Astrocyte (in vitro differentiated cells and primary cell): ENCODE measurements around the gene TMPRSS3. TPM values are rescaled to one million over a fixed set of nuclear protein-coding genes. Genes with fewer than 3 reads are reported as not detected.

Source experiments
- DNase-seq: peaks from one replicate; pipeline ENCODE4 v3.0.0-alpha.2; 2010; ENCODE audit warnings: low read depth
- FAIRE-seq: peaks from 2 replicates; lab custom pipeline; 2011; peaks lifted over from hg19 to GRCh38; lab: Jason Lieb, UNC
- H2AFZ ChIP-seq: 2 replicates; pipeline ENCODE4 v1.6.0; 2012; ENCODE audit warnings: low read depth, low read length, inconsistent platforms
- H3K27ac ChIP-seq: 2 replicates; pipeline ENCODE4 v1.5.1; 2011; ENCODE audit warnings: low read depth, low read length, inconsistent platforms
- H3K27me3 ChIP-seq: 2 replicates; pipeline ENCODE4 v1.6.0; 2011; ENCODE audit warnings: low read length, inconsistent platforms; ENCODE audit not compliant: insufficient read depth
- H3K36me3 ChIP-seq: 2 replicates; pipeline ENCODE4 v1.5.1; 2011; ENCODE audit warnings: low read length, inconsistent platforms; ENCODE audit not compliant: insufficient read depth
- H3K4me1 ChIP-seq: 2 replicates; pipeline ENCODE4 v1.5.1; 2011; ENCODE audit warnings: low read length, inconsistent platforms; ENCODE audit not compliant: insufficient read depth
- H3K4me2 ChIP-seq: 2 replicates; pipeline ENCODE4 v1.6.0; 2012; ENCODE audit warnings: low read length, inconsistent platforms
- H3K4me3 ChIP-seq: 2 replicates; pipeline ENCODE4 v1.5.1; 2011; ENCODE audit warnings: low read depth, mild to moderate bottlenecking, low read length, inconsistent platforms; ENCODE audit not compliant: insufficient read depth
- H3K79me2 ChIP-seq: 2 replicates; pipeline ENCODE4 v1.6.0; 2012; ENCODE audit warnings: mild to moderate bottlenecking, low read length, inconsistent platforms; ENCODE audit not compliant: insufficient read depth
- H3K9ac ChIP-seq: 2 replicates; pipeline ENCODE4 v1.6.0; 2012; ENCODE audit warnings: mild to moderate bottlenecking, low read length, inconsistent platforms
- H3K9me3 ChIP-seq: 2 replicates; pipeline ENCODE4 v1.5.1; 2012; ENCODE audit warnings: low read depth, mild to moderate bottlenecking, low read length, inconsistent platforms; ENCODE audit not compliant: insufficient read depth
- H4K20me1 ChIP-seq: 2 replicates; pipeline ENCODE4 v1.6.0; 2012; ENCODE audit warnings: low read length, inconsistent platforms; ENCODE audit not compliant: insufficient read depth
- H3K27ac Mint-ChIP-seq: one replicate; pipeline ENCODE4 v1.8.0; 2021; ENCODE audit warnings: mild to moderate bottlenecking, mixed read lengths; ENCODE audit not compliant: unreplicated experiment
- H3K27me3 Mint-ChIP-seq: one replicate; pipeline ENCODE4 v1.8.0; 2021; ENCODE audit warnings: low read depth, mixed read lengths; ENCODE audit not compliant: unreplicated experiment
- H3K36me3 Mint-ChIP-seq: one replicate; pipeline ENCODE4 v1.8.0; 2021; ENCODE audit warnings: low read depth, mixed read lengths; ENCODE audit not compliant: unreplicated experiment
- H3K4me1 Mint-ChIP-seq: one replicate; pipeline ENCODE4 v1.8.0; 2021; ENCODE audit warnings: low read depth, mixed read lengths; ENCODE audit not compliant: unreplicated experiment
- H3K4me3 Mint-ChIP-seq: one replicate; pipeline ENCODE4 v1.8.0; 2021; ENCODE audit warnings: mild to moderate bottlenecking, moderate library complexity, mixed read lengths; ENCODE audit not compliant: unreplicated experiment
- H3K9me3 Mint-ChIP-seq: one replicate; pipeline ENCODE4 v1.8.0; 2021; ENCODE audit warnings: mild to moderate bottlenecking, mixed read lengths; ENCODE audit not compliant: unreplicated experiment
- CTCF ChIP-seq: IDR thresholded peaks from 2 replicates; pipeline ENCODE4 v1.5.1; 2011; ENCODE audit warnings: low read depth, mild to moderate bottlenecking, inconsistent platforms, low read length, moderate library complexity; ENCODE audit not compliant: insufficient read depth
- EZH2 ChIP-seq: IDR thresholded peaks from 2 replicates; pipeline ENCODE4 v1.6.1; 2012; ENCODE audit warnings: mild to moderate bottlenecking, low read length, inconsistent platforms; ENCODE audit not compliant: insufficient read depth
- total RNA-seq: library from RNA; stranded (reverse); gene quantifications from 2 replicates; pipeline ENCODE4 v1.2.1, GENCODE V29; 2021

The TMPRSS3 gene
- total RNA-seq, 1 donor from 2014 or later = not detected

DNA sequence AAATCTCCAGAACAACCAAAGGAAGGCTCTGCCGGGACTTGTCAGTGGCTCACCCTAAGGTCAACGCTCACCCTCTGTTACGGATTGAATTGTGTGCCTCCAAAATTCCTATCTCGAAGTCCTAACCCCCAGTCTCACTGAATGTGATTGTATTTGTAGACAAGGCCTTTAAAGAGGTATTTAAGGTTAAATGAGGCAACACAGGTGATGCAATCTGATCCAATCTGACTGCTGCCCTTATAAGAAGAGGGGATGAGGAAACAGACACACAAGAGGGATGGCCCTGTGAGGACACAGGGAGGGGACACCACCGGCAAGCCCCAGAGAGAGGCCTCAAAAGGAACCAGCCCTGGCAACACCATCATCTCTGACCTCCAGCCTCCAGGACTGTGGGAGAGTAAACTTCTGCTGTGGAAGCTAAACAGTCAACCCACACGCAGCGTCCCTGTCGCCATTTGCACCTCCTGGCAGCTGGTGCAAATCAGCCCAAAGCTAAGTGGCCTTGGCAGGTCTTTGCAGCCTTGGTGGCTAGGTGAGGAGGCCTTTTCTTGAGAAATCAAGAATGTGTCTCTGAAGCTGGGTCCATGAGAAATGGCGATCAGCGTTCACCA is 32.1 kb upstream of the TMPRSS3 start:
- Histone ChIP-seq H3K9ac (no peak overlapping the region), H4K20me1 (no peaks in the 10 kb centered on the region), H3K4me3 (no peak overlapping the region), H3K27ac (no peak overlapping the region), H3K9me3 (peaks cover 8% of the 10 kb centered on the region), H3K4me1 (no peaks in the 10 kb centered on the region), H3K27me3 (peaks cover 8% of the 10 kb centered on the region), H3K4me2 (no peak overlapping the region), H3K79me2 (no peaks in the 10 kb centered on the region), H2AFZ (no peak overlapping the region), H3K36me3 (no peaks in the 10 kb centered on the region)
- DNase-seq (no peak), FAIRE-seq (no peak)
- no peak overlapping the region for H3K27ac Mint-ChIP-seq
- H3K9me3 Mint-ChIP-seq = peaks cover 8% of the 10 kb centered on the region
- H3K4me3 Mint-ChIP-seq = no peak overlapping the region
- H3K27me3 Mint-ChIP-seq = peaks cover 57% of the 10 kb centered on the region
- H3K4me1 Mint-ChIP-seq = no peaks in the 10 kb centered on the region
- TF ChIP-seq CTCF (no peak), EZH2 (no peak)
- H3K36me3 Mint-ChIP-seq = no peaks in the 10 kb centered on the region

DNA sequence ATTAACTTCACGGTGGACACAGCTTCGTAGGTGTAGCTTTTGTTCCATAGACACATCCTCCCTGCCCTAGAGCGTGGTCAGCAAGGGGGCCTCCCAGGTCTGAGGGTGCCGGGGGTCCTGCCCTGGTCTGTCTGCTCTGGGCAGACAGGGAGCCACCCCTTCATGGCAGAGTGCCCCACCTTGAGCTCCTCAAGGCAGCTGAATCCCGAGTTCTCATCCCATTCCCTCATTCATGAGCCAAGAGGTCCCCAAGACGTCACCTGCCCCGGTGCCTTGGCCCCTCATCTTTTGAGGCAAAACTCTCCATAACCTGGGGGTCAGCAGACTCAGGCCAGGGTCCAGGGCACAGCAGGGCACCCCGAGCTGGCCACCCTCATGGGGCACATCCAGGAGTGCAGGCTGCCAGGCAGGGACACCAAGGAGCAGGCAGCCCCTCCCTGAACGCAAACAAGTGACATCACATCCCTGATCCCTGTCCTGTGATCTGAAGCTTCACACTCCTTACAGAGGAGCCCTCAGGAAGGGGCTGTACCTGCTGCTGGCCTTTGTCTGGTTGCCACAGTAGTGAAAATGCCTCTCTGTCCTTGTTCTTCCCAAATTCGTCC is 31.1 kb upstream of the TMPRSS3 start:
- Histone ChIP-seq H4K20me1 (no peaks in the 10 kb centered on the region), H3K9me3 (peaks cover 4% of the 10 kb centered on the region), H3K4me3 (no peak overlapping the region), H3K79me2 (no peaks in the 10 kb centered on the region), H3K4me1 (no peaks in the 10 kb centered on the region), H3K9ac (no peak overlapping the region), H3K27ac (no peak overlapping the region), H3K27me3 (peaks cover 8% of the 10 kb centered on the region), H3K36me3 (no peaks in the 10 kb centered on the region), H2AFZ (no peak overlapping the region), H3K4me2 (no peak overlapping the region)
- FAIRE-seq = no peak
- Mint-ChIP-seq H3K9me3 (peaks cover 7% of the 10 kb centered on the region), H3K27ac (no peak overlapping the region), H3K4me1 (no peaks in the 10 kb centered on the region), H3K27me3 (peaks cover 57% of the 10 kb centered on the region), H3K36me3 (no peaks in the 10 kb centered on the region), H3K4me3 (no peak overlapping the region)
- TF ChIP-seq EZH2 (no peak), CTCF (no peak)
- DNase-seq = no peak

DNA sequence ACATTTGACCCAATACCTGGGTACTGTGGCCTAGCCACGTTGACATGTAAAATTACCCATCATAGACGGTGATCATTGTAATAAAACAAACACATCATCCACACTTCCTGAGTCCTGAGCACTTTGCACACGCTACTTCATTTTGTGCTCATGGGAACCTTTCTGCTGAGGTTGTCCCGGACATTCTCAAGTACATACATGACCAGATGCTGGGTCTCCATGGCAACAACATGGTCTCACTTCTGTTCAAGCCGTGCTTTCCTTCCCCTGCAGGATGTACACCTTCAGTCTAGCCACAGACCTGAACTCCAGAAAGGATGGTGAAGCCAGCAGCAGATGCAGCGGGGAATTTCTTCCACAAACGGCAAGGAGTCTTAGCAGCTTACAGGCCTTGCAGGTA is 30.6 kb upstream of the TMPRSS3 start:
- TF ChIP-seq EZH2 (no peak), CTCF (no peak)
- peaks cover 8% of the 10 kb centered on the region for H3K9me3 Mint-ChIP-seq
- H3K36me3 Mint-ChIP-seq = no peaks in the 10 kb centered on the region
- no peak for DNase-seq
- Histone ChIP-seq H3K4me2 (no peak overlapping the region), H3K36me3 (no peaks in the 10 kb centered on the region), H2AFZ (no peak overlapping the region), H3K4me1 (no peaks in the 10 kb centered on the region), H3K9ac (no peak overlapping the region), H3K9me3 (peaks cover 2% of the 10 kb centered on the region), H3K4me3 (no peak overlapping the region), H3K79me2 (no peaks in the 10 kb centered on the region), H3K27ac (no peak overlapping the region), H3K27me3 (peaks cover 11% of the 10 kb centered on the region), H4K20me1 (no peaks in the 10 kb centered on the region)
- no peak for FAIRE-seq
- peaks cover 58% of the 10 kb centered on the region for H3K27me3 Mint-ChIP-seq
- H3K4me1 Mint-ChIP-seq = no peaks in the 10 kb centered on the region
- H3K4me3 Mint-ChIP-seq = no peak overlapping the region
- H3K27ac Mint-ChIP-seq = no peak overlapping the region
